ENCODE data around the gene NDUFAF5.
"Not testable (repeated sequence)": the region's sequence is repeated elsewhere in the genome, so short reads cannot be mapped to it uniquely, and the experiment has no call there.

NDUFAF5 gene

GRCh38 chr20:13784893-13785715, at the start of gene NDUFAF5, which contains the start of gene ESF1:
NDUFAF5 (plus strand) TSS chr20:13785028; CDS start chr20:13785069, 41 bp downstream.
ESF1 (minus strand) TSS chr20:13784919; CDS start chr20:13783140, 1,779 bp downstream.
- no peak for TF ChIP-seq ZNF274 (IDR thresholded peaks at IDR 0.05; ENCODE audit: low read depth, low read length)
- peak within 1 kb of the TSS; percentile 99 for H3K4me3 ChIP-seq (ENCODE audit: low read length)

GRCh38 chr20:13735826-13736225, 49.0 kb upstream of the NDUFAF5 start:
- no peak overlapping the region for H3K4me3 ChIP-seq (ENCODE audit: low read length)
- TF ChIP-seq ZNF274 (IDR thresholded peaks at IDR 0.05; ENCODE audit: low read depth, low read length) = no peak

- H3K4me3 ChIP-seq (ENCODE audit: low read length) = no peak overlapping the region
- TF ChIP-seq ZNF274 (IDR thresholded peaks at IDR 0.05; ENCODE audit: low read depth, low read length) = no peak
Measured at GRCh38 chr20:13736436-13737191, 48.2 kb upstream of the NDUFAF5 start.

GRCh38 chr20:13738187-13738586, 46.6 kb upstream of the NDUFAF5 start:
- H3K4me3 ChIP-seq (ENCODE audit: low read length) = not testable (repeated sequence)

DNA sequence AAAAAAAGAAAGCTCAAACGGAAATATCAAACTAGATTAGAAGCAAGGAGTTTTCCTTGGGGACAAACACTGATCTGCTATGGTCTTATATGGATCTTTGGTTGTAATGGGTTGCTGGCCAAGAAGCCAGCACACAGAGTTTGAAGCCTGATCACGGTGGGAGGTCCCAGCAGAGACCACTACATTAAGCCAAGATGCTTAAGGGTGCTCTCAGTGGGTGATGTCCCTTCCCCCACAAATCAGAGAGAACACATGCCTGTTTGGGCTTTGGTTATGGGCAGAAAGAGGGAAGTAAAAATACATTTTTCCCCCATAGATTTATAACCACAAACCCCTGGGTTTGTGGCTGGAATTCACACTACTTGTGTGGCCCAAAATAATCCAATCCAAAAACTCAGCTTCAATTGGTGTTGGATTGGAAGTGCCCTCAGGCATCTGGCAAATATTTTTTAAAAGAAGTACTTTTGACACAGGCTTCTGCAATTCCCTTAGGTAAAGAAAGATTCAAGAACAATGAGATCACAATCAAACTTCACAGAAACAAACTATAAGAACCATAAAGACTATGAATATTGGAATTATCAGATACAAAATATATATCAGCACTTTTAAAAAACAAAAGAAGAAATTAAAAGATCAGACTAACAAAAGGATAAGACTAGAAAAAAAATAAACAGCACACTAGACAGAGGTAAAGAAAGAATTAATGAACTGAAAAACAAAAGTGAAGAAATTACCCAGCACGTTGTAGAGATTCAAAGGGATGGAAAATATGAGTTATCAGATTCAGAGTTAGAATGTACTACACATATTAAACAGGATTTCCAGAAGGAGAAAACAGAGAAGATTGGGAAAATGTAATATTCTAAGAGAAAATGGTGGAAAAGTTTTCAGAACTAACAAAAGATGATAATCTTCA, 44.8 kb upstream of the NDUFAF5 start:
- H3K4me3 ChIP-seq (ENCODE audit: low read length) = no peak overlapping the region
- no peak for TF ChIP-seq ZNF274 (IDR thresholded peaks at IDR 0.05; ENCODE audit: low read depth, low read length)

GRCh38 chr20:13741879-13742278, 42.9 kb upstream of the NDUFAF5 start:
- no peak overlapping the region for H3K4me3 ChIP-seq (ENCODE audit: low read length)
- no peak for TF ChIP-seq ZNF274 (IDR thresholded peaks at IDR 0.05; ENCODE audit: low read depth, low read length)

GRCh38 chr20:13744352-13744751, 40.5 kb upstream of the NDUFAF5 start:
- H3K4me3 ChIP-seq (ENCODE audit: low read length) = no peak overlapping the region
- TF ChIP-seq ZNF274 (IDR thresholded peaks at IDR 0.05; ENCODE audit: low read depth, low read length) = no peak

- no peak for TF ChIP-seq ZNF274 (IDR thresholded peaks at IDR 0.05; ENCODE audit: low read depth, low read length)
Measured at GRCh38 chr20:13745784-13746183, 39.0 kb upstream of the NDUFAF5 start.

GRCh38 chr20:13749811-13750210, 35.0 kb upstream of the NDUFAF5 start:
- no peak for TF ChIP-seq ZNF274 (IDR thresholded peaks at IDR 0.05; ENCODE audit: low read depth, low read length)

More at GRCh38 chr20:13745784-13746183, 39.0 kb upstream of the NDUFAF5 start:
- no peak overlapping the region for H3K4me3 ChIP-seq (ENCODE audit: low read length)

DNA sequence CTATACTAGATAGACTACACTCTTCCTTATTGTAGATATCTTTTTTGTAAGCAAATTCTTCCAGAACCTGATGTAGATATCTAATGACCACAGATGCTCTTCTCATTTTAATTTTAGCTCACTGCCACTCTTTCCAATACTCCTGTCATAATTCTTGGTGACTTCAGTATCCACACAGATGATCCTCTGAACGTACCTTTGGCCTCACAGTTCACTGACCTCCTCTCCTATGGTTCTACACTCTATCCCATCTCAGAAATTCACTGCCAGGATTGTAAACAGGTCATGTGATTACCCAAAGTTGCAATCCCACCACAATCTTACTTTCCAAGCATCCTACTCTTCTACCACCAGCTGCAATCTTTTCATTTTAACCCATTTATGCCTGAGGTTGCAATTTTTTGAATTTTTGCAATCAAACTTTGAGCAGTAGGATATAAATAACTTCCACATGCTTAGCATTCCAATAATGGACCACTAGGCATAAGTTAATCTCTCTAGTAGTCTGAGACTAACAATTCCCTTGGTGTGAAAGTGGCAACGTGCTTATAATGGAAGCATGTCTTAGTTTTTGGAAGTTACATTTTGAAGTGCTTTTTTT, 31.3 kb upstream of the NDUFAF5 start:
- no peak for TF ChIP-seq ZNF274 (IDR thresholded peaks at IDR 0.05; ENCODE audit: low read depth, low read length)
- no peak overlapping the region for H3K4me3 ChIP-seq (ENCODE audit: low read length)

More at GRCh38 chr20:13749811-13750210, 35.0 kb upstream of the NDUFAF5 start:
- H3K4me3 ChIP-seq (ENCODE audit: low read length) = no peak overlapping the region

- no peak overlapping the region for H3K4me3 ChIP-seq (ENCODE audit: low read length)
- no peak for TF ChIP-seq ZNF274 (IDR thresholded peaks at IDR 0.05; ENCODE audit: low read depth, low read length)
Measured at GRCh38 chr20:13755809-13756208, 29.0 kb upstream of the NDUFAF5 start.

- no peak overlapping the region for H3K4me3 ChIP-seq (ENCODE audit: low read length)
- TF ChIP-seq ZNF274 (IDR thresholded peaks at IDR 0.05; ENCODE audit: low read depth, low read length) = no peak
Measured at GRCh38 chr20:13756551-13756950, 28.3 kb upstream of the NDUFAF5 start.

DNA sequence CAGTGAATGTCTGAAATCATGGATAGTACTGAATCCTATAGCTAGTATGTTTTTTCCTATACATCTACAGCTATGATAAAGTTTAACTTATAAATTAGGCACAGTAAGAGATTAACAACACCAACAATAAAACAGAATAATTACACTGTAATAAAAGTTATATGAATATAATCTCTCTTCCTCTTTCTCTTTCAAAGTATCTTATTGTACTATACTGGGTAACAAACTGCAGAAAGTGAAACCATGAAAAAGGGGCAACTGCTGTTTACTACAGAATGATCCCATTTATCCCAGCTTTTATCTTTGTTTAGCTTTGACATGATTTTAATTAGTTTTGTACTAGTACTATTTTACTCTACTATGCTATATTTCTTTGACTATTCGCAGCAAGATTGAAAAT, 25.9 kb upstream of the NDUFAF5 start:
- no peak for TF ChIP-seq ZNF274 (IDR thresholded peaks at IDR 0.05; ENCODE audit: low read depth, low read length)
- H3K4me3 ChIP-seq (ENCODE audit: low read length) = no peak overlapping the region

DNA sequence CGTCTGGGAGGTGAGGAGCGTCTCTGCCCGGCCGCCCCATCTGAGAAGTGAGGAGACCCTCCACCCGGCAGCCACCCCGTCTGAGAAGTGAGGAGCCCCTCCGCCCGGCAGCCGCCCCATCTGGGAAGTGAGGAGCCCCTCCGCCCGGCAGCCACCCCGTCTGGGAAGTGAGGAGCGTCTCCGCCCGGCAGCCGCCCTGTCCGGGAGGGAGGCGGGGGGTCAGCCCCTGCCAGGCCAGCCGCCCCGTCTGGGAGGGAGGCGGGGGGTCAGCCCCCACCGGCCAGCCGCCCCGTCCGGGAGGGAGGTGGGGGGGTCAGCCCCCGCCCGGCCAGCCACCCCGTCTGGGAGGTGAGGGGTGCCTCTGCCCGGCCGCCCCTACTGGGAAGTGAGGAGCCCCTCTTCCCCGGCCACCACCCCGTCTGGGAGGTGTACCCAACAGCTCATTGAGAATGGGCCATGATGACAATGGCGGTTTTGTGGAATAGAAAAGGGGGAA, 24.3 kb upstream of the NDUFAF5 start:
- not testable (repeated sequence) for H3K4me3 ChIP-seq (ENCODE audit: low read length)
